Measurements from ENCODE around the gene ATP8A1.

ATP8A1 gene

DNA sequence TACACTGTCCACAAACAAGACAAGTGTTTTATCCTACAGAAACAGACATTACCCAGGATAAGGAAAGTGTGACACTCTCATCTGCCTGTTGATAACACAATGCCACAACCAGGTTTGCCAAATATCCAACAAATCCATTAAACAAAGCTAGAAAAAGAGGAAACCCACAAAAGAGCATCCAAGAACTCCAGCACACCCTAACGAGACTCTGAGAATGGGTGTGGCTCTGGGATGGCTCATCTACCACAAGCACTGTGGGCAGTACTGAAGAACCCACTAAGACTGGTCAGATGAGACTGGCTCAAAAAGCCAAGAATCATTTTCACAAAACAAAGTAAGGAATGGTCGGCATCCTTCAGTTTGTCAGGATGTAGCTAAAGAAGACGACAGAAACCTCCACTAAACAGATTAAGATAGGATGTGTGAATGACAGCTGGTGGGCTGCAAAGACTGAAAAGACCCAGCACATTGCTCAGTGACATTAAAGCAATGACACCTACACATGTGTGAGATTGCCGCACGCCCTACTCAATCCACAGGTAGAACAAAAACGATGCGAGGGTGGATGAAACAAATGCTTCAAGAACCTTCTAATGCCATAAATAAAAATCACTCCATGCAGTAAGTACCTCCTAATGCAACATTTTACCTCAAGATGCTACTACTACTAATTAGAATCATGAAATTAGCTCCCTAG is 14.7 kb downstream of the ATP8A1 start:
- TF ChIP-seq, protein P1, sequence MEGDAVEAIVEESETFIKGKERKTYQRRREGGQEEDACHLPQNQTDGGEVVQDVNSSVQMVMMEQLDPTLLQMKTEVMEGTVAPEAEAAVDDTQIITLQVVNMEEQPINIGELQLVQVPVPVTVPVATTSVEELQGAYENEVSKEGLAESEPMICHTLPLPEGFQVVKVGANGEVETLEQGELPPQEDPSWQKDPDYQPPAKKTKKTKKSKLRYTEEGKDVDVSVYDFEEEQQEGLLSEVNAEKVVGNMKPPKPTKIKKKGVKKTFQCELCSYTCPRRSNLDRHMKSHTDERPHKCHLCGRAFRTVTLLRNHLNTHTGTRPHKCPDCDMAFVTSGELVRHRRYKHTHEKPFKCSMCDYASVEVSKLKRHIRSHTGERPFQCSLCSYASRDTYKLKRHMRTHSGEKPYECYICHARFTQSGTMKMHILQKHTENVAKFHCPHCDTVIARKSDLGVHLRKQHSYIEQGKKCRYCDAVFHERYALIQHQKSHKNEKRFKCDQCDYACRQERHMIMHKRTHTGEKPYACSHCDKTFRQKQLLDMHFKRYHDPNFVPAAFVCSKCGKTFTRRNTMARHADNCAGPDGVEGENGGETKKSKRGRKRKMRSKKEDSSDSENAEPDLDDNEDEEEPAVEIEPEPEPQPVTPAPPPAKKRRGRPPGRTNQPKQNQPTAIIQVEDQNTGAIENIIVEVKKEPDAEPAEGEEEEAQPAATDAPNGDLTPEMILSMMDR (IDR thresholded peaks at IDR 0.05; ENCODE audit: low read depth, low read length, missing control alignments), result no peak
- no peak overlapping the region for H3K4me3 ChIP-seq (replicated peaks; ENCODE audit: low read depth, low read length)
- no peak for DNase-seq (ENCODE audit: extremely low read depth, low read depth)

DNA sequence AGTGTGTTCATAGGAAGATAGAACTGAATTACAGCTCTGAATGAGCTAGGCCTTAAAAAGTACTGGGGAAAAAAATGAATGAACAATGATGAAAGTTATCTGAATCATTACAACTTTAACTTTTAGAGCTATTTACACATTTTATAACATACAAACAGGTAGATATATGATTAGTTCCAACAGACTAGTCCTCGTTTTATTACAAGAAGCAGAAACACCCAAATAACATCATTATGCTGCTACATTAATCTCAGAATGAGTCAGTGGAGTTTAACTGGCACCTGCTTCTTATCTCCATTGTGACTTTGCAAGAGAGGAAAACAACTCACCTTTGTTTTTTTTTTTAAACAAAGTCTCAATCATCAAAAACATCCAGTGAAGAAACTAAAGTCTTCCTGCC is 15.2 kb downstream of the ATP8A1 start:
- no peak for DNase-seq (ENCODE audit: extremely low read depth, low read depth)
- H3K4me3 ChIP-seq (replicated peaks; ENCODE audit: low read depth, low read length), result no peak overlapping the region
- TF ChIP-seq, protein P1 (IDR thresholded peaks at IDR 0.05; ENCODE audit: low read depth, low read length, missing control alignments), result no peak

- TF ChIP-seq, protein P1 (IDR thresholded peaks at IDR 0.05; ENCODE audit: low read depth, low read length, missing control alignments), result no peak
- no peak for DNase-seq (ENCODE audit: extremely low read depth, low read depth)
- H3K4me3 ChIP-seq (replicated peaks; ENCODE audit: low read depth, low read length), result no peak overlapping the region
Observed at GRCh38 chr4:42641161-42641560, 15.7 kb downstream of the ATP8A1 start.

DNA sequence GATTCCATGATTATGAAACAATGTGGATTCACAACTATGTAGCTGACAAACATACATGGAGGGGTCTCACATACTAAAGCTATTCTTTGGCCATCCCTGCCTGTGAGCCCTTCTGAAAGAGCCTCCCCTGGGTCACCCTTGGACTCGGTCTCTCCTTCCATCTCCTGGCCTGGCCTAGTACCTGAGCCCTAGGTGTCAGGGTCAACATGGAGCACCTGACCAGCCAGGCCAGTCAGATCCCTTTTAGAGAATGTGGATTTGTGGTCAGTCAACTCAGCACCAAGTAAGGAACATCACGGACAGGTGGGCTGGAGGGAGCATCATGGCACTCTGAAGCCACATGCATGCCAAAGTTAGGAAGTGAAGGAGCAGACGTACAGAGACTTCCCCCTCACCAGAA is 16.3 kb downstream of the ATP8A1 start:
- H3K4me3 ChIP-seq (replicated peaks; ENCODE audit: low read depth, low read length), result no peak overlapping the region
- no peak for DNase-seq (ENCODE audit: extremely low read depth, low read depth)
- TF ChIP-seq, protein P1 (IDR thresholded peaks at IDR 0.05; ENCODE audit: low read depth, low read length, missing control alignments), result no peak

DNA sequence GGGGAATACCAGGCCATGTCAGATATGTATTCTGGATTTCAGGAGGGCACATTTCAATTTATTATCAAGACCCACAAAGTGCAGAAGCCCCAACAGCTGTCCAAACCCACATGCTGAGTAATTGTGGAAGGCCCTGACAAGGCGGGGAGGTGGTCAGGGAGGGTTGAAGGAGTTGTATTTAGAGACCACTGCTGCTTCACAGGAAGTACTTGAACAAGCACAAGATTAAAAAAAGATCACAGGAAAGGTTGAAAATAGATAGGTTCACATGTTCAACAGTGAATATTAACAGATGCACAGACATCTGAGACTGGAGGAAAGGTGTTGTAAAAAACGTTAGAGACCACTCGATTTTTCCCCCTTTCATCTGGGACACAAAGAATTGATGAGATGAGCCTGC is 17.9 kb downstream of the ATP8A1 start:
- no peak overlapping the region for H3K4me3 ChIP-seq (replicated peaks; ENCODE audit: low read depth, low read length)
- TF ChIP-seq, protein P1 (IDR thresholded peaks at IDR 0.05; ENCODE audit: low read depth, low read length, missing control alignments), result no peak
- DNase-seq (ENCODE audit: extremely low read depth, low read depth), result no peak

DNA sequence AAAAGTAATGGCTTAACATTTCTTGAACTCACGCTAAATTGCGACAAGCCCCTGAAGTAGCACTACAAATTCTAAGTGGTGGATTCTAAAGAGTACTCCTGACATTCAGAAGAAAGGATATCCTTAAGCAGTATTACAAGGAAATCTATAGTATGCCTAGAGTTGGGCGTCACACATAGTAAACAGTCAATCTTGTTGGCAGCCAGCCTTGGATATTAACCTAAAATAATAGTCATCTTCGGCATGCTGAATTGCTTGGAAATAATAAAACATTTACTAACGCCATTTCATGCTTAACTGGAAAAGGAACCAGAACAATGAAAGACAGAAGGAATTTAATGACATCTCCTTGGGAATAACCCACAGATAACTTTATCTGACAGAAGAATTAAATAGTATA is 18.6 kb downstream of the ATP8A1 start:
- H3K4me3 ChIP-seq (replicated peaks; ENCODE audit: low read depth, low read length), result no peak overlapping the region
- TF ChIP-seq, protein P1 (IDR thresholded peaks at IDR 0.05; ENCODE audit: low read depth, low read length, missing control alignments), result no peak
- no peak for DNase-seq (ENCODE audit: extremely low read depth, low read depth)

- TF ChIP-seq, protein P1 (IDR thresholded peaks at IDR 0.05; ENCODE audit: low read depth, low read length, missing control alignments), result no peak
- H3K4me3 ChIP-seq (replicated peaks; ENCODE audit: low read depth, low read length), result no peak overlapping the region
- DNase-seq (ENCODE audit: extremely low read depth, low read depth), result no peak
Observed at GRCh38 chr4:42637867-42638266, 19.0 kb downstream of the ATP8A1 start.

All from HFF-Myc (cell line).